Measurements from ENCODE around the gene GTF3C6.
"Not testable (repeated sequence)": the region's sequence is repeated elsewhere in the genome, so short reads cannot be mapped to it uniquely, and the experiment has no call there.

GTF3C6 gene

DNA sequence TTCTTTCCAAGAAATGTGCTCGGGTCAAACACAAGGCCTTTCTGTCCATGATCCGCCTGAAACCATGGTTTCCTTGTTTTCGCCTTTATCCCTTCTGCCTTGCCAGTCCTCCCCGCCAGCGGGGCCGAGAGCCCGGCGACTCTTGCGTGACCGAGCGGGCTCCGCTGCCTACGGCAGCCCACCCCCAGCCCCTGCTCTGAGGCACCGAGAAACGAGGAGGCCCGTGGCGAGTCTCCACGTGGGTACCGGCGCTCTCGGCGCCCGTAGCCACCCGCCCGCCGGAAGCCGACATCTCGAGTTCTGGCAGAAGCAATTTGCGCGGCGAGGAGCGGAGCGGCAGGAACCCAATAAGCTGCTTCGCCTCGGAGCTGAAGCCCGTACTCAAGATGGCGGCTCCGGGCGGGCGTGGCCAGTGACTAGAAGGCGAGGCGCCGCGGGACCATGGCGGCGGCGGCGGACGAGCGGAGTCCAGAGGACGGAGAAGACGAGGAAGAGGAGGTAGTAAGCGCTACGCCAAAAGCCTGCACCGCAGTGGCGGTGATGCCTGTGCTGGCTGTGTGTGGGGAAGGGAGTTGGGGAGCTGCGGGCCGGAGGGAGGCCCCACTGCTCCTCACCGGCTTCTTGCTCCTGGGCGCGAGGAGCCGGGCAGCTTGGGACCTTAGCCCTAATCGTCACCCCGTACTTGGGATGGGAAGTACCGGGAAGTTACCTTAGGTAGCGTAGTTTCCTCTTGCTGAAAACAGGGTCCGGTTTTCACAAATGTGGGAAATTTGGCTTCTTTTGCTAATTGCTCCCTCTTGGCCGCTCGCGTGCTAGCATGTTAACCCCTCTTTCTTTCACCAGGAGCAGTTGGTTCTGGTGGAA is at the start of gene GTF3C6:
Gene GTF3C6 (plus strand): TSS at position 378 of the 864 bp plus-strand sequence. CDS start 64 bp downstream, at position 442.
- DNase-seq: peak; percentile 53 to 96 (median 91)

- DNase-seq: no peak
These were observed 27.7 kb upstream of the GTF3C6 start for GRCh38 chr6:110930781-110931180.

- DNase-seq: no peak
These were observed 24.6 kb upstream of the GTF3C6 start for GRCh38 chr6:110933912-110934311.

DNA sequence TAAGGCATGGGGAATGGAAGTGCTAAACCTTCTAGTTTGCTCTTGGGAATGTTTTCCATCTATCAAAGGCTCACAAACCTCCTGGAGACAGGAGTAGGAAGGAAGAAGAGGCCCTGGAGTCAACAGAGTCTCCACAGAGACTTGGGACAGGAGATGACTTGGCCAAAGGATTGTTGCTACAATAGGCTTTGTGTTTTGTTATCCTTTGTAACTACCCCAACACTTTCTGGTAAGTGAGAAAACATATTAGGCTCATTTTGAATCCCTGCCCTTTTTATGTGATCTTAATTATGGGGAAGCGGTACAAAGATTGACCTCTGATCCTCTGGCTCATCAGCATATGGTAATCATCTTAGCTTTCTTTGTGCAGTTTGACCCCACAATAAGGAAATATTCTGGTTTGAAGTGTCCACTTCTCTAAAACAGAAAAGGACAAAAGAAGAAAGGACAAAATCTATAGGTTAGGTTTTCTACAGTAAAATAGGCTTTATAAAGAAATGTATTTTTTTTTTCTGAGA is 24.1 kb upstream of the GTF3C6 start:
- DNase-seq: no peak

DNA sequence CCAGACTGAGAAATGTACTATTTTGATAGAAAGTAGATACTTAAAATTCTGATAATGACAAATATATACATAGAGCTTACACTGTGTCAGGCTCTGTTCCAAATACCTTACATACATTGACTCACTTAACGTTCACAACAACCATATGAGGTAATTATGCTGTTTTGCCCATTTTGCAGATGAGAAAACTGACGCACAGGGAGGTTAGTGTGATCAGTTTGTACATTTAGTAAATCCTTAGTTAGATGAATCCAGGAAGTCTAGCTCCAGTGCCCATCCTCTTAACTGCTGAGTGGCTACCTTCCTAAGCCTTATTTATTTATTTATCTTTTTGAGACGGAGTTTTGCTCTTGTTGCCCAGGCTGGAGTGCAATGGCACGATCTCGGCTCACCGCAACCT is 23.3 kb upstream of the GTF3C6 start:
- DNase-seq: no peak

GRCh38 chr6:110938171-110938570 is 20.3 kb upstream of the GTF3C6 start:
- DNase-seq: no peak

GRCh38 chr6:110939429-110940200 is 18.9 kb upstream of the GTF3C6 start:
- DNase-seq: no peak

DNA sequence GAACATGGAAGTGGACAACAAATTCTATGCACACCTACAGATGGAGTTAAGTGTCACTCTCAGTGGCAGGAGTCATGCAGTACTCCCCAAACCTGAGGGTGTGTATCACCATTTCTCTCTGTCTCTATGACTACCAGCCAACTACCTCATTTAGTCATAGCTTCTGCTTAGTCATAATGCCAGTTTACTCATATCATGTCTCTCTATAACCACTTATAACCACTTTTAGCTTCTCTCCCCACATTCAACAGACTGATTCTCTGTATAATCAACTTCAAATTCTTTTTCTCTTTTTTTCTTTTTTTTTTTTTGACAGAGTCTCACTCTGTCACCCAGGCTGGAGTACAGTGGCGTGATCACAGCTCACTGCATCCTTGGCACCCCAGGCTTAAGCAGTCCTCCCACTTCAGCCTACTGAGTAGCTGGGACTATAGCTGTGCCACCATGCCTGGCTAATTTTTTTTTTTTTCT is 13.8 kb upstream of the GTF3C6 start:
- DNase-seq: peak in 15 of 58 donors; percentile 2 to 50 (median 15)

- no peak for DNase-seq
These were observed 12.0 kb upstream of the GTF3C6 start for GRCh38 chr6:110946498-110946897.

DNA sequence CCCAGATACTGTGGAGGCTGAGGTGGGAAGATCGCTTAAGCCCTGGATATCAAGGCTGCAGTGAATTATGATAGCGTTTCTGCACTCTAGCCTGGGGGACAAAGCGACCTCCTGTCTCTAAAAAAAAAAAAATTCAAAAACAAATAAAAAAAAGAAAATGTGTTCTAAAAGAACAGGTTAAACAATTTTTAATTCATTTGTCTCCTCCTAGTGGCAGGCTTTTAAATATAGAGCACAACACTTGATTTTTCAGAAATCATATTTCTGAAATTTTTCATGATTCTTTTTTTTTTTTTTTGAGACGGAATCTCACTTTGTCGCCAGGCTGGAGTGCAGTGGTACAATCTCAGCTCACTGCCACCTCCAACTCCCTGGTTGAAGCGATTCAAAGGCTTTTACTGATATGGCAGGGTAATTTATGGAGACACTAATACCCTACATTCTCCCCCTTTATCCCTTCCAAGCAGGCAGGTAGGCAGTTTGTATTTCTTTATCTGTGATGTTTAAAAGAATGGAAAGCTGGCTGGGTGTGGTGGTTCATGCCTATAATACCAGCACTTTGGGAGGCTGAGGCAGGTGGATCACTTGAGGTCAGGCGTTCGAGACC is 8.7 kb upstream of the GTF3C6 start:
- peak in 1 of 58 donors; percentile 7 for DNase-seq

DNA sequence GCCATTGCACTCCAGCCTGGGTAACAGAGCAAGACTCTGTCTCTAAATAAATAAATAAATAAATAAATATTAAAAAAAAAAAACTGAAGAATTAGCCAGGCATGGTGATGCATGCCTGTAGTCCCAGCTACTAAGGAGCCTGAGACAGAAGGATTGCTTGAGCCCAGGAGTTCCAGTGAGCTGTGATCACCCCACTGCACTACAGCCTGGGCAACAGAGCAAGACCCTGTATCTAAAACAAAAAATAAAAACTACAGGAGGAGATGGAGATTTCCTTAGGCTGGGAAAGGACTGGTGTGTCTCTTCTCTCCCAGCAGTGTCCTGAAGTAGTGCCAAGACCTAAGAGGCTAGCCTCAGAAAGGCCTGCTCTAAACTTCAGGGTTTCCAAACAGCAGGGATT is 8.1 kb upstream of the GTF3C6 start:
- no peak for DNase-seq

- DNase-seq: no peak
These were observed 7.5 kb upstream of the GTF3C6 start for GRCh38 chr6:110951008-110951407.

DNA sequence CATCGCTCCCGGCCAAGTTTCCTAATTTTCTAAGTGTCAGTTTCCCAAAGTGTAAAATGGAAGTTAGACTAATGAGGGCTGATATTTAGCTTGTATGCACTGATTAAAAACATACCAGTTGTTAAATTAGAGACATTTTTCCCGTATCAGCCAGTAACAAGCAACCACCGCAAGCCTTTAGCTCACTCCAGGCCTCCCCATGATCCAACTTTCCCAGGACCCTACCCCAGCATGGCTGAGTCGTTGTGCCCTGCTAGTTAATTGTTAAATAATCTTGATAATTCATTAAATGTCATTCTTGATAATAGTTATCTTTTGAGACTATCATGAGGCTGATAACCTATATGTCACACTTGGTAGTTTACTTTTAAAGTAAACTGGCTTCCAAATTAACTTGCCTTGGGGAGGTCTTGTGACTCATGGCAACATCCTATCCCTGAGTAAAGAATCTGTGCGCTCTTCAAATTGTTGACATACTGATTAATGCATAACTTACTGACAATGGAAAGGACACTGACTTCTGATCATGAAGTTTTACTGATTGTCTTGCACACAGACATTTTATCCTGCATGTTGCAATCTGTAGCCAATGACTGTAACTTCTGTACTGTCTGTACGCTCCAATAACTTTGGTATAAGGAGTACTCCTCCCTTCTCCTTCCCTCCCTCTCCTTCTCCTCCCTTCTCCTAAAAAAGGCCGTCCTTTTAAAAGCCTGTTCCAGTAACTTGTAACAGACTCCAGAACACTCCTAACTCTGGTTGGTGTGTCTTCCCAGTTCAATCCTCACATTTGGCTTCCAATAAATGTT is 6.3 kb upstream of the GTF3C6 start:
- DNase-seq: no peak

DNA sequence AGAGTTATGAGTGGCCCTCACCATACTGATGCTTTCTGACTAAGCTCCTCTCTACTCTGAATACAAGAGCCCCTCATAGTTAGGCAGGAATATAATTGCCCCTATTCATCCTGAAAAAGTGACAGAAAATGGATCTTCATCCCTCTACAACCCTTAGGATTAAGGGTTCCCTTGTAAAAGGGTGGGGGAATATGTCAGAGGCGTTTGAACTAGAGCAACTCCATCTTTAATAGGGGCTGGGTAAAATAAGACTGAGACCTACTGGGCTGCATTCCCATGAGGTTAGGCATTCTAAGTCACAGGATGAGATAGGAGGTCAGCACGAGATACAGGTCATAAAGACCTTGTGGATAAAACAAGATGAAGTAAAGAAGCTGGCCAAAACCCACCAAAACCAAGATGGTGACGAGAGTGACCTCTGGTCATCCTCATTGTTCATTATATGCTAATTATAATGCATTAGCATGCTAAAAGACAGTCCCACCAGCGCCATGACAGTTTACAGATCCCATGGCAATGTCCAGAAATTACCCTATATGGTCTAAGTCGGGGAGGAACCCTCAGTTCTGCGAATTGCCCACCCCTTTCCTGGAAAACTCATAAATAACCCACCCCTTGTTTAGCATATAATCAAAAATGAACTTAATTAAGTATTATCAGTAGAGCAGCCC is 4.7 kb upstream of the GTF3C6 start:
- no peak for DNase-seq

DNA sequence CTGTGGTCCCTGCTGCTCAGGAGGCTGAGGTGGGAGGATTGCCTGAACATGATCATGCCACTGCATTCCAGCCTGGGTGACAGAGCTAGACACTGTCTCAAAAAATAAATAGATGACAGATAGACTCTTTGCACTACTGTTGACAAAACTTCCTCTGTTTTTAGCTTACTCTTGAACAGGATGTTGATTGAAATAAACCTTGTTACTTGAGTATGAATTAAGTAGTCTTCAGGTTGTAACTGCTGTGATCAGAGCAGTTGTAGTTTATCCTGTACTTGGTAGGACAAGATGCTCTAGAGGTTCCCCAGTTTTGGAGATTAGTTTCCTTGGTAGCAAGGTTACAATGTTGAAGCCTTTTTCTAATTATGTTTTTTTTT is 1.5 kb downstream of the GTF3C6 start:
- DNase-seq: no peak

DNA sequence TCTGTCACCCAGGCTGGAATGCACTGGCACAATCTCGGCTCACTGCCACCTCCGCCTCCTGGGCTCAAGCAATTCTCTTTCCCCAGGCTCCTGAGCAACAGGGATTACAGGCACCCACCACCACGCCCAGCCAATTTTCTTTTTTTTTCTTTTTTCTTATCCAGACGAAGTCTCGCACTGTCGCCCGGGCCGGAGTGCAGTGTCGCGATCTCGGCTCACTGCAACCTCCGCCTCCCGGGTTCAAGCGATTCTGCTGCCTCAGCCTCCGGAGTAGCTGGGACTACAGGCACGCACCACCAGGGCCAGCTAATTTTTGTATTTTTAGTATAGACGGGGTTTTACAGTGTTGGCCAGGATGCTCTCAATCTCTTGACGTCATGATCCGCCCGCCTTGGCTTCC is 4.1 kb downstream of the GTF3C6 start:
- DNase-seq: not testable (repeated sequence)

DNA sequence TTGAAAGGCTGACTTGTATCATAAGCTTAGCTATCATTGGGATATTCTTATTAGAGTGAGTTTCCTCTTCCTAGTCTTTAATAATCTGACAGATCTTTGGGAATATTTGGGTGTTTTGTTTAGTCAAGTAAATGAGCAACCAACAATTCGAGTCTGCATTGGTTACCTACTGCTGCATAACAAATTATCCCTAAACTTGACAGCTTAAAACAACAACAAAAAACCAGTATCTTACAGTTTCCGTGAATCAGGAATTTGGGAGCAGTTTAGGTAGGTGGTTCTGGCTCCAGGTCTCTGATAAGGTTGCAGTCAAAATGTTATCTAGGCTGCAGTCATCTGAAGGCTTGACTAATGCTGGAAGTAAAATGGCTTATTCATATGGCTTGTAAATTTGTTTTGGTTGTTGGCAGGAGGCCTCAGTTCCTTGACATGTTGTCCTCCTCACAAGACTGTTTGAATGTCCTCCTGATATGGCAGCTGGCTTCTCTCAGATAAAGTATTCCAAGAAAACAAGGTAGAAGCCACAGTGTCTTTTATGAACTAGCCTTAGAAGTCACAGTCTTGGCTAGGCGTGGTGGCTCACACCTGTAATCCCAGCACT is 7.2 kb downstream of the GTF3C6 start:
- DNase-seq: no peak

DNA sequence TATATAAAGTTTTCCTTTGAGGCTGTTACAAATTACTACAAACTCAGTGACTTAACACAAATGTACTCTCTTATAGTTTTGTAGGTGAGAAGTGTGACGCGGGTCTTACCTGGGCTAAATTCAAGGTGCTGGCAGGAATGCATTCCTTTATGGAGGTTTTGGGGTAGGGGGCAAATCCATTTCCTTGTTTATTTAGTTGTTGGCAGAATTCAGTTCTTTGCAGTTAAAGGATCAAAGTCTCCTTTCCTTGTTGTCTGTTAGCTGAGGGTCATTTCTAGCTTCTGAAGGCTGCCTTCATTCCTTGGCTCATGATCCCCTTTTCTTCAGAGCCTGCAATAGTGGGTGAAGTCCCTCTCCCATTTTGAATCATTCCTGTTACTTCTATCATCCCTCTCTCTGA is 10.2 kb downstream of the GTF3C6 start:
- not testable (repeated sequence) for DNase-seq

DNA sequence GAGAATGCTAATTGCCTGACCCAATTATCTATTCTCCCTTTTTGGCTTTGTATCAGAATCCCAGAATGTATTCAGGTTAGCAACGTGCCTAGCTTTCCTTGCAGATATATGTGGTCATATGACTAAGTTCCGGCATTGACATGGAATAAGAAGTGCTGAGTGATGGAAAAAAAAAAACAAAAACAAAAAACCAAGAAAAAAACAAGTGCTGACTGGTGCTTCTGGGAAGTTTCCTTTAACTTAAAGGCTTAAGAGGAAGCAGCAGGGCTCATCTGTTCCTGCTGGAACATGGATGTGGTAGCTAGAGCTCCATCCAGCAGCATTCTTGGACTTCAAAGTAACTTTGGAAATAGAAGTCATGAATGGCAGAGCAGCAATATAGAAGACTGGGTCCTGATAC is 13.0 kb downstream of the GTF3C6 start:
- DNase-seq: no peak

DNA sequence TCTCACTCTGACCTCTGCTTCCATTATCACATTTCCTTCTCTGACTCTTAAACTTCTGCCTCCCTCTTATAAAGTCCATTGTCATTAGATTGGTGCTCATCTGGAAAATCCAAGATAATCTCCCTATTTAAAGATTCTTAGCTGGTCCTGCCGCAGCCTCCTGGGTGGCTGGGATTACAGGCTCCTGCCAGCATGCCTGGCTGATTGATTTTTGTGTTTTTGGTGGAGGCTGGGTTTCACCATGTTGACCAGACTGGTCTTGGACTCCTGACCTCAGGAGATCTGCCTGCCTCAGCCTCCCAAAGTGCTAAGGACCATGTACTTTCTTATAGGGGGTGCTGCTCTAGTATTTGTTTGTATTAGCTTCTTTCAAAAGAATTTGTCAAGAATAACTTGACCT is 18.1 kb downstream of the GTF3C6 start:
- no peak for DNase-seq

All from anterior cingulate cortex (tissue), 58 donors.